Muscle layer of colon (tissue), 2 donors: ENCODE measurements around the gene PPP1R3C.

Source experiments
- H3K27ac ChIP-seq: one replicate; pipeline ENCODE4 v1.7.0; 2013; ENCODE audit warnings: low read depth, mild to moderate bottlenecking, low read length, moderate library complexity
- H3K27me3 ChIP-seq, 2 donors: one replicate each; pipeline ENCODE4 v1.7.0; 2013; ENCODE audit warnings: low read length in 2 of 2, mild to moderate bottlenecking in 2 of 2; ENCODE audit not compliant: insufficient read depth in 2 of 2, control insufficient read depth in 1 of 2
- H3K36me3 ChIP-seq: one replicate; pipeline ENCODE4 v1.7.0; 2013; ENCODE audit warnings: mild to moderate bottlenecking, low read length; ENCODE audit not compliant: insufficient read depth
- H3K4me1 ChIP-seq: one replicate; pipeline ENCODE4 v1.7.0; 2013; ENCODE audit warnings: mild to moderate bottlenecking, low read length; ENCODE audit not compliant: insufficient read depth
- H3K4me3 ChIP-seq, 2 donors: one replicate each; pipeline ENCODE4 v1.7.0; 2013; ENCODE audit warnings: low read length in 2 of 2, low read depth in 1 of 2, mild to moderate bottlenecking in 1 of 2, moderate library complexity in 1 of 2
- H3K9ac ChIP-seq: one replicate; pipeline ENCODE4 v1.7.0; 2013; ENCODE audit warnings: low read length
- H3K9me3 ChIP-seq: one replicate; pipeline ENCODE4 v1.7.0; 2013; ENCODE audit warnings: mild to moderate bottlenecking, low read length
- donor health status: abdominal sarcoma.
- donor health status: Adenocarcinoma of cecum.

Gene PPP1R3C

DNA sequence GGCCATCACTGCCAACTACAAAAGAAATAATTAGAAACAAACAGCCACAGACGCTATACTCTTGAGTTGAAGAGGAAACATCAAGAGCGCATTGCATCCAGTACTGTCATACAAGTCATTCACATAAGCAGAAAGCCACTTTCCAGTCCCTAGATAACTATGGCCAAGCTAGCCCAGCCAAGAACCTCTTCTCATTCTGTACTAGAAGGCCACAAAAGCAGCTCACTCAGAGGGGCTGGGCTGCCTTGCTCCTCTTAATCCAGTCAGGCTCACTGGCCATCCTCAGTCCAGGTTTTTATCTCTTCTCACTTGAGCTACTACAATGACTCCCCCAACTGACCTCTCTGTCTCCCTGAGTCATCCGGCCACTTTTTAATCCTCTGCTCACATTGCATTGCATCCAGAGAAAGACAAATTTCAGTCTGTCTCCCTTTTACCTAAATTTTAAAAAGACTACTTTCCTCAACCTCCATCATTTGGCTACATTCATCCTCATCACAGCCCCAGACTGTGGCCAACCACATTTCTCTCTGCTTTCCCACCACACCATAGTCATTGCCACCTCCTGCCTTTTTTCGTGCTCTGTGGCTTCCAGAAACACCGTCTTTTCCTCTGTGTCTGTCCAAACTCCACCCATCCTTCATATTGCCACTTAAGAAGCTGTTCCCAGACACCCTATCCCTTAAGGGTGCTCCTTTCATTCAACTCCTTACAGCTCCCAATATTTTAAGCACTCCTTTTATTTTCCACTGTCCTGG lies 25.0 kb downstream of the PPP1R3C start:
- no peak overlapping the region for H3K4me3 ChIP-seq

DNA sequence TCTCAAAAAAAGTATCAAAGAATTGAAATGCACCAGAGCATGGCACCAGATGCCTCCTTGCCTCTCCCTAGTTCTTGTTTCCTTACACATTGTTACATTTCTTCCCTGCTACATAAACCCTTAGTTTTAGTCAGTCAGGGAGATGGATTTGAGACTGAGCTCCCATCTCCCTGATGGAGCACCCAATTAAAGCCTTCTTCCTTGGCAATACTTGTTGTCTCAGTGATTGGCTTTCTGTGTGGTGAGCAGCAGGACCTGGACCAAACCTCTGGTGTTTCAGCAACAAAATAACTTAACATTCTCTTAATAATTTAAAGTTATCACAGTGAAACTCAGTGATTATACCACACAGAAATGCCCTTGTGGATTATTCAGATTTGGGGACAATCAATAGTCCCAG lies 26.9 kb downstream of the PPP1R3C start:
- Histone ChIP-seq H3K4me3 (no peak overlapping the region), H3K9me3 (peaks cover 5% of the 10 kb centered on the region), H3K36me3 (no peaks in the 10 kb centered on the region), H3K9ac (no peak overlapping the region), H3K4me1 (peaks cover 66% of the 10 kb centered on the region), H3K27me3 (no peaks in the 10 kb centered on the region), H3K27ac (no peak overlapping the region)

More for the DNA sequence above, 25.0 kb downstream of the PPP1R3C start:
- Histone ChIP-seq H3K4me1 (peaks cover 73% of the 10 kb centered on the region), H3K9ac (peak overlapping the region; percentile 1), H3K27me3 (no peaks in the 10 kb centered on the region), H3K36me3 (no peaks in the 10 kb centered on the region), H3K27ac (peak overlapping the region; percentile 83), H3K9me3 (peaks cover 5% of the 10 kb centered on the region)

DNA sequence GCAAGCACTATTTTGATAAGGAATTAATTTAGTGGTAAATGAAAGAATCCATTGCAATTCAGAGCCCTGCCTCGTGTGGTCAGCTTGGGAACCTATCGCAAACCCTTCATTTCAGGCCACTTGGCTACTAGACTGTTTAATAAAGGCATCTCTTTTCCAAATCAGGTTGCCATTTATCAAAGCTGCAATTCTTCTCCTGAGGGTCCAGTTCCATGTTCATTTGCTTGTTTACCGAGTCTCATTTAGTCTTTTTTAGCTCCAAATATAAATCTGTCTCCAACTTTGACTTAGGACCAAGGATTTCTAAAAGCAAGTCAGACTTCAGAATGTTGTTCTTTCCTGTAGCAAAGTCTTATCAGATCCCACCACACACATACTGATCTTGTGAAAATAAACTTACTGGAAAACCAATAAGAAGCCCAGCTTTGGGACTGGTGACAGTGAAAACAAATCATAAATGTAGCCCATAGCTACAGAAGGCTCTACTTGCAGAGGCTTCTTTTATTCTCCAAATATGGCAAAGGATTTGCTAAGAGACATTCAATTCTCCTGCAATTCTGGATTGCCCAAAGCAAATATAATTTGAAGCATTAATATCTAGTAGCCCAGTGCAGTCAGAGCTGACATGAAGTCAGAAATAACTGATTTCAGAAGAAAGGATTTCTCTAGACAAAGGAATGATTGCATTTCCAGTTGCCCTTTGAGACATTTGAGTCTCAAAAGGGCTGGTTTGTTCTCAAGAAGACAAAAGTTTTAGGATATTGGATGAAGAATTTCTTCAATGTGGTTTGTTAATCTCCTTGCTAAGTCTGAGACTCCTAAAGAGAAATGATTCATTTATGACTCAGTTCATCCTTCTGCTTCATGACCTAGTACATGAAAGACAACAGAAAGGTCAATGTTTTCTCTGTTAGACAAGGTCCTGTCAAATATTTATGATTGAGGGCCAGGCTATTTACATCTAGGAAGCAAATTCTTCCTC lies 28.0 kb downstream of the PPP1R3C start:
- no peak overlapping the region for H3K4me3 ChIP-seq
- H3K4me1 ChIP-seq = peaks cover 55% of the 10 kb centered on the region
- H3K9ac ChIP-seq = no peak overlapping the region
- H3K36me3 ChIP-seq = no peaks in the 10 kb centered on the region
- peaks cover 5% of the 10 kb centered on the region for H3K9me3 ChIP-seq
- H3K27ac ChIP-seq = peak overlapping the region; percentile 19
- H3K27me3 ChIP-seq = no peaks in the 10 kb centered on the region

DNA sequence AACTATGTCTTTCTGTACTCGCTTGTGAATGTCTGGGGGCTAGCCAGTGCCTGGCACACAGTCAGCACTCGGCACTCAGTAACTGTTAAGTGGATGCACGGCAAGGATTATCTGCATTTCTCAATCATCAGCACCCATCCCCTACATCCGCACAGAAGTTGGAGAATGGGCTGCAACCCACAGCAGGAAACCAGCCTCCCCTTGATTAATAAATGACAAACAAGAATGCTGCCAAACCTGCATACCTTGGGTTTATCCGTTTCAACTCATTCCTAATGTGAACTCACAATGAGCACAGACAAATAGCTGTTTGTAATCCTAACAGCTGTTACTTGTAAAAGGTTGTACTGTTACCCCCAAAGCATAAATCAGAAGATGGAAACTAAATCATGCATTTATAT lies 28.9 kb downstream of the PPP1R3C start:
- peaks cover 46% of the 10 kb centered on the region for H3K4me1 ChIP-seq
- H3K36me3 ChIP-seq = no peaks in the 10 kb centered on the region
- H3K4me3 ChIP-seq = no peak overlapping the region
- H3K9ac ChIP-seq = no peak overlapping the region
- peak overlapping the region; percentile 19 for H3K27ac ChIP-seq
- H3K9me3 ChIP-seq = peaks cover 5% of the 10 kb centered on the region
- no peaks in the 10 kb centered on the region for H3K27me3 ChIP-seq

DNA sequence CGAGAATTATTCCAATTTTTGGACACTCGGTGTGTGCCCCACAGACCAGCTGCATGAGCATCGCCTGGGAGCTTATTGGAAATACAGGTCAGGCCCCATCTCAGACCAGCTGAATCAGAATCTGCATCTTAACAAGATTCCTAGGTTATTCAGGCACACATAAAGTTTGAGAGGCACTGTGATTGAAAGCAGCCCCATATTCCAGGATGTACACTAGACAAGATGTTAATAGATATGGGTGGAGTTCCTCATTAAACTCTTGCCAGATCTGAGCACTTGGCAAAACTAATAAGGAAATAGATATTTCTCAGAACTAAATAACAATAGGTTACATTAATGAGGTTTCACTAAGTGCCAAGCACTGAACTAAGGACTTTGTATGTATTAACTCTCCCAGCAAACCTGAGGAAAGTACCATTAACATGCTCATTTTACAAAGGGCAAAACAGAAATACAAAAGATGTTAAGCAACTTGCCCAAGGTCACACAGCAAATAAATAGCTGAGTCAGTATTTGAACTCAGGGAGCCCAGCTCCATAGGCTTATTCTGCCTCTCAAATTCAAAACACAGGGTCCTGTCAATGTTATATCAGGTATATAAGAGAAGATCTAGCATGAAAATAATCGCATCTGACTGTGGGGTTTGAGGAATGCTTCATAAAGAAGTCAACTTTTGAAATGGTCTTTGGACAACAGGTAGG lies 29.9 kb downstream of the PPP1R3C start:
- Histone ChIP-seq H3K27me3 (no peaks in the 10 kb centered on the region), H3K4me3 (no peak overlapping the region), H3K9ac (no peak overlapping the region), H3K36me3 (no peaks in the 10 kb centered on the region), H3K4me1 (peaks cover 44% of the 10 kb centered on the region), H3K27ac (no peak overlapping the region), H3K9me3 (peaks cover 5% of the 10 kb centered on the region)

DNA sequence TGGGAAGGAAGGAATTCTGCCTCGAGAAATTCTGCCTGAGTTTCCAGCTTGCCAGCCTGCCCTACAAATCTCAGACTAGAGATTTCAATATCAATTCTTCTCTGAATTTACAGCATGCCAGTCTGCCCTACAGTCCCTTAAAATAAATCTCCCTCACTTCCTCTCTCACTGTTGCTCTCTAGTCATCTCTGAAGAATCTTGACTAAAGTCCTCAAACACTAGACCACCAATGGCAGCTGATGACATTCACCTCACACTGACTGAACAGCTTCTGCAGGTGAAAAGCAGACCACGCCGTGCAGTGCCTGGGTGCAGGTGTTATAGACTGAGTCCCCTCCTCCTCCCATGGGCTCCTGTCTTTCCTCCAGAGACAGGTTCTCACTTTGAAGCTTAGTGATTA lies 30.4 kb downstream of the PPP1R3C start:
- H3K27me3 ChIP-seq = no peaks in the 10 kb centered on the region
- H3K9me3 ChIP-seq = peaks cover 5% of the 10 kb centered on the region
- H3K4me1 ChIP-seq = peaks cover 44% of the 10 kb centered on the region
- H3K36me3 ChIP-seq = no peaks in the 10 kb centered on the region
- H3K4me3 ChIP-seq = no peak overlapping the region
- H3K27ac ChIP-seq = no peak overlapping the region
- no peak overlapping the region for H3K9ac ChIP-seq

DNA sequence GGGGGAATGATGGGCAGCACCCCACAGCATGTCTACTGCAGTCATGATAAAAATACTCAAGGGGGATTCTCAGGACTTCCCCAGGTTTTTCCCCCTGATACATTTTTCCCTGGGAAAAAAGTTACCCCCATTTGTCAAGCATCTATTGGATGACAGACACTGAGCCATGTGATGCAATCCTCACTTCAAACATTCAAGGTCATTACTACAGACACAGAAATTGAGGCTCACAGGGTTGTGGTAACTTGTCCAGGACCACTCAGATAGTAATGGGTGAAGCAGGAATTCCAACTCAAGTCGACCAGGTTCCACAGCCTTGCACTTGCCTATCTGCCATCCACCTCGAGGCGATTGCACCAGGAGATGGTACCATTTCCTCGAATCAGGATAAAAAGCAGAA lies 31.7 kb downstream of the PPP1R3C start:
- Histone ChIP-seq H3K27me3 (no peaks in the 10 kb centered on the region), H3K9ac (no peak overlapping the region), H3K4me1 (peaks cover 54% of the 10 kb centered on the region), H3K27ac (no peak overlapping the region), H3K36me3 (no peaks in the 10 kb centered on the region), H3K9me3 (peaks cover 5% of the 10 kb centered on the region), H3K4me3 (no peak overlapping the region)

DNA sequence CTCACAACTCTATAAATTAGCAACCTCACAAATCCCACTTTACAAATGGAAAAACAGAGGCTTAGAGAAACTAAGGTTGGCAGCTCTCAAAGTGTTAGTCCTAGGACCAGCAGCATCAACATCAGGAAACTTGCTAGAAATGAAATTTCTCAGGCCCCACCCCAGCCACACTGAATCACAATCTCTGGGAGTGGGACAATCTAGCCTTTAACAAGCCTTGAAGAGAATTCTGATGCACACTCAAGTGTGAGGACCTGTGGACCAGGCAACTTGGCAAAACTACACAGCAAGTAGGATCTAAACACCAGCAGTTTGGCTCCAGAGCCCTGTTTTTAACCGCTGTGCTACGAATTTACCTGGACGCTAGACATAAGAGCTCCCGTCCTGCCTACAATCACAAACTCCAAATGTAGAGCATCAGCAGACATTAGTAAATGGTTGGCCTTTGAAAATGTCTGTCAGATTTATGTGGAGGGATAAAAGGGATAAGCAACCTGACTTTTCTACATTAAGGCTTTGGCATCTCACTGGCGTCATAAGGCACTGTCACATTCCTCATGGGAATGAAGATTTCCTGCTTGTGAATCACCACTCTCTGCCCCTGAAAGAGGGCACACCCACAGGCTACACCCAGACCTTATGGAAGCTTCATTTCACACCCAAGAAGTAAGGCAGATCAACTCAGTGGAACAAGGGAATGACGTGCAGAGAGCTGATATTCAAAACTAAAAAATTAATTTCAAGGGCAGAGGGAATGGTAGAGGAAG lies 34.5 kb downstream of the PPP1R3C start:
- Histone ChIP-seq H3K36me3 (no peaks in the 10 kb centered on the region), H3K9ac (no peak overlapping the region), H3K27me3 (no peaks in the 10 kb centered on the region), H3K9me3 (no peaks in the 10 kb centered on the region), H3K27ac (peak overlapping the region; percentile 69), H3K4me3 (peak overlapping the region in 1 of 2 donors; percentile 4), H3K4me1 (peaks cover 50% of the 10 kb centered on the region)

DNA sequence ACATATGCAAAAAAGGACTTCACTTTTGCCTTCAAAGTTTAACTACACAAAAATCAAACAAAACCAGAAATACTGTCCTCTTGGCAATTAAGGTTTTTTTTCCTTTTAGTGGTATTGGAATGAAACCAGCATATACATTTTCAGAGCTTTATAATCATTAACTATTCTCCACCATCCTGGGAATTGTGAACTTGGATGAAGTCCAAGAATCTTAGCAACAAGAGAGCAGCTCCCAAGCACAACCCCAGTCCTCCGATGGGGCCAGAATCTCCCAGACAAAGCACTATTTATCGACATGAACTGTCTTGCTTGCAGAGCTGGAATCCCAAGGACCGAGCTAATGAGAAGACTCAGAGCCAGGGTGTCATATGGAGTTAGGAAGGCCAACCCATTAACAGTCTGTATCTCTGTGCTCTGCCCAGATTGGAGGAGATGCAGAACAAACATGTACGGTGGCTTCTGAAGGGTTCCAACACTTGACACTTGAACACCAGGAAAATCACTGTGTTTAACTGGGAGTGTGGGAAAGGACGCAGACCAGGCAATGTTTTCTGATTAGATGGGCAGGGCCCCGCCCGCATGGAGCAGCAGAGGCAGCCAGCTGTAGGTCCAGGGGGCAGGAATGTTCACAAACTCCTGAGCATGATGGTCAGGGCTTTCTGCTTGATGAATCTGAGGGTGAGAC lies 35.5 kb downstream of the PPP1R3C start:
- peaks cover 51% of the 10 kb centered on the region for H3K4me1 ChIP-seq
- peak overlapping the region in 1 of 2 donors; percentile 25 for H3K4me3 ChIP-seq
- peak overlapping the region; percentile 69 for H3K27ac ChIP-seq
- no peaks in the 10 kb centered on the region for H3K27me3 ChIP-seq
- H3K9ac ChIP-seq = no peak overlapping the region
- no peaks in the 10 kb centered on the region for H3K9me3 ChIP-seq
- H3K36me3 ChIP-seq = no peaks in the 10 kb centered on the region

DNA sequence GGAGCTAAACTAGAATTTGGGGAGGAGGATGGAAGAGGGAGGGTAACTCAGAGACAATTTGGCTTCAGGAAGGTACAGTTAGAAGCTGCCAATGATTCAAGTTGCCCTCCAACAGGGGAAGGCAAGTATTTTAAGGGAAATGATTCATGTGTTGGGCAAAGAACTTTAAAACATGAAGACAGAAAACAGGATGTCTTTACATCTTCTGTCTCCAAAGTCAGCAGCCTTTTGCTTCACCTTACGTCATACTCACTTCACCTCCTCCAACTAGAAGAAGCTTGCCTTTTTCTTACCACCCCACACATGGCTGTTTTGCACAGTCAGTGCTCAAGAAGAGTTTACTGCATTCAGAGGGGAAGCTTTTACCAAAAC lies 36.1 kb downstream of the PPP1R3C start:
- Histone ChIP-seq H3K27me3 (no peaks in the 10 kb centered on the region), H3K4me3 (no peak overlapping the region), H3K27ac (peak overlapping the region; percentile 69), H3K9me3 (no peaks in the 10 kb centered on the region), H3K36me3 (no peaks in the 10 kb centered on the region), H3K4me1 (peaks cover 56% of the 10 kb centered on the region), H3K9ac (no peak overlapping the region)
